ENCODE data around the gene CCT7. TPM values are rescaled to one million over a fixed set of nuclear protein-coding genes. Genes with fewer than 3 reads are reported as not detected.
A peak's percentile ranks its signal among the peaks of the same experiment; 100 is the strongest.

CCT7 gene
- total RNA-seq, 1 experiment from 2014 or later: 538 TPM

DNA sequence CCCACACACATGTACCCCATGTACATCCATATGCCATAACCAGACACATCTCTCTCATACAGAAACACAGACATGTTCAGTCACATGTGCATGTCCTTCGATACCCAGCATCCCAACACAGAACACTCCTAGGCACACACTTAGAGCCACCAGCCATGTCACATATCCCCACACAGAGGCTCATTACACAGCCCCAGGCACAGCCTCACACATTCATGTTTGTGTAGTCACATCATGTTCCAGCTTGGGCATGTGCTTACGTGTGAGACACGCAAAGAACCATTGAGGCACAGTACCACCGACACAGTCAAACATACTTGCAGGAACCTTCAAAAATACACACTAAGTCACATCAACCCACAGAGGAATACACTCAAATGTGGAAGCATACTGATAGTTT lies 32.9 kb downstream of the CCT7 start:
- H3K9me3 ChIP-seq (ENCODE audit: low read length): no peaks in the 10 kb centered on the region
- no peak overlapping the region for H2AFZ ChIP-seq (ENCODE audit: low read length)
- H3K36me3 ChIP-seq (ENCODE audit: low read depth, low read length): no peaks in the 10 kb centered on the region
- H3K27me3 ChIP-seq (ENCODE audit: low read length): no peaks in the 10 kb centered on the region
- ChIA-PET POLR2A (ENCODE audit: unreplicated experiment) (no interaction called here), CTCF (no interaction called here)
- no peaks in the 10 kb centered on the region for H3K9me2 ChIP-seq (replicated peaks; ENCODE audit: low read length)
- H3K4me2 ChIP-seq (ENCODE audit: low read length): peak overlapping the region; percentile 38; the same call in 1 of the 2 replicates
- no peak for ATAC-seq
- no peak overlapping the region for H3K4me3 ChIP-seq (ENCODE audit: low read length)
- BruUV-seq (replicated peaks): no TSS peak
- intact Hi-C loops (cut with micrococcal nuclease): no loop called here
- H3K9ac ChIP-seq (ENCODE audit: low read length): no peak overlapping the region
- H4K20me1 ChIP-seq (ENCODE audit: low read length): no peaks in the 10 kb centered on the region; the same call in 1 of the 2 replicates
- H3K79me2 ChIP-seq (ENCODE audit: low read length): 0 out of 2 replicates have a peak, but pooled peaks cover 4% of the 10 kb centered on the region
- no peak for TF ChIP-seq EZH2 (IDR thresholded peaks at IDR 0.05; ENCODE audit: low read length, unreplicated experiment)
- TF ChIP-seq CTCF (conservative IDR thresholded peaks at IDR 0.05; ENCODE audit: low read depth, low read length): no peak
- TF ChIP-seq EZH2phosphoT487 (IDR thresholded peaks at IDR 0.05; ENCODE audit: borderline replicate concordance, low read length): no peak
- H3K27ac ChIP-seq (ENCODE audit: low read length): no peak overlapping the region
- no peaks in the 10 kb centered on the region for H3F3A ChIP-seq (ENCODE audit: low read length, unreplicated experiment)
- 0 out of 2 replicates have a peak, but pooled peaks cover 4% of the 10 kb centered on the region for H3K4me1 ChIP-seq (ENCODE audit: insufficient read depth, low read length)
- no peak for DNase-seq

DNA sequence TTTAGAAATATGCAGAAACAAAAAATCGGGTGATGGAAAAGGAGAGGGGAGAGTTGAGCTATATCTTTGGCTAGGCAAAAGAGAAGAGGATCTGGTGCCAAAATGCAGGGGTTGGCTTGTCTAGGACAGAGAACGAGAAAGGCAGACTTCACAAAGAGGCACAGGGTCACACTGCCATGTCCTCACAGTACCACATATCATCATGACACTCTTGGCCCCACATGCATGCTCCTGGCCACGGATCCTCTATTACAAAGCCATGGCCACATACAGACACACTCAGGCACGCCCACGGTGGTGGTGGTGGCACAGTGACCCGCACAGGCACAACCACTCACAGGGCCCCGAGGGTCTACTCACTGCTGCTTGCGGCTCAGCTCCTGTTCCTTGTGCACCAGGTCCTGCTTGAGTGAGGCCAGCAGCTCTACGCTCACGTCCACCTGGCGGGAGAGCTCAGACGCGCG lies 34.3 kb downstream of the CCT7 start:
- BruUV-seq (replicated peaks): no TSS peak
- Histone ChIP-seq H2AFZ (ENCODE audit: low read length) (0 out of 2 replicates have a peak overlapping the region, but pooled peaks have one; percentile 26), H3F3A (ENCODE audit: low read length, unreplicated experiment) (no peaks in the 10 kb centered on the region), H4K20me1 (ENCODE audit: low read length) (no peaks in the 10 kb centered on the region; the same call in 1 of the 2 replicates), H3K9me3 (ENCODE audit: low read length) (no peaks in the 10 kb centered on the region), H3K4me2 (ENCODE audit: low read length) (peak overlapping the region; percentile 60), H3K4me3 (ENCODE audit: low read length) (peak overlapping the region; percentile 53), H3K27me3 (ENCODE audit: low read length) (no peaks in the 10 kb centered on the region), H3K4me1 (ENCODE audit: insufficient read depth, low read length) (0 out of 2 replicates have a peak, but pooled peaks cover 4% of the 10 kb centered on the region), H3K79me2 (ENCODE audit: low read length) (0 out of 2 replicates have a peak, but pooled peaks cover 4% of the 10 kb centered on the region), H3K36me3 (ENCODE audit: low read depth, low read length) (no peaks in the 10 kb centered on the region), H3K27ac (ENCODE audit: low read length) (no peak overlapping the region), H3K9me2 (replicated peaks; ENCODE audit: low read length) (no peaks in the 10 kb centered on the region), H3K9ac (ENCODE audit: low read length) (no peak overlapping the region)
- DNase-seq (no peak), ATAC-seq (peak; percentile 42)
- intact Hi-C loops (cut with micrococcal nuclease): no loop called here
- POLR2A ChIA-PET (ENCODE audit: unreplicated experiment): interaction anchor here (0.6 kb wide), 1 partner anchor 17 kb away, joined by 3 read pairs; no protein-coding TSS in a partner anchor
- no peak for TF ChIP-seq EZH2 (IDR thresholded peaks at IDR 0.05; ENCODE audit: low read length, unreplicated experiment)
- no peak for TF ChIP-seq EZH2phosphoT487 (IDR thresholded peaks at IDR 0.05; ENCODE audit: borderline replicate concordance, low read length)
- TF ChIP-seq CTCF (conservative IDR thresholded peaks at IDR 0.05; ENCODE audit: low read depth, low read length): no peak
- CTCF ChIA-PET: no interaction called here

Data from PC-3 (cell line).